ENCODE results near the gene MICAL3. TPM values are rescaled to one million over a fixed set of nuclear protein-coding genes. Genes with fewer than 3 reads are reported as not detected.

MICAL3 gene
- total and polyA plus RNA-seq, 9 donors: 17.5 to 106 (median 81.3) TPM

- no peaks in the 10 kb centered on the region for H3K4me1 ChIP-seq (ENCODE audit: insufficient read depth)
- no peak for TF ChIP-seq EP300 (IDR thresholded peaks at IDR 0.05)
- no peak for TF ChIP-seq POLR2A (IDR thresholded peaks at IDR 0.05)
- TF ChIP-seq CTCF (IDR thresholded peaks at IDR 0.05): no peak
- 92% methylated on average over 10 of the region's 10 CpGs for whole genome bisulfite sequencing, 3 donors
- peaks cover 2% of the 10 kb centered on the region for H3K36me3 ChIP-seq
- intact Hi-C loops (cut with DNase I): no loop called here
- DNase-seq: no peak
- no peaks in the 10 kb centered on the region for H3K27me3 ChIP-seq
- H3K4me3 ChIP-seq: no peak overlapping the region
- H3K9me3 ChIP-seq: no peaks in the 10 kb centered on the region
- H3K27ac ChIP-seq: no peak overlapping the region
These were observed 217.3 kb downstream of the MICAL3 start for GRCh38 chr22:17807086-17807485.

GRCh38 chr22:17806437-17806836, 217.9 kb downstream of the MICAL3 start:
- no peaks in the 10 kb centered on the region for H3K4me1 ChIP-seq (ENCODE audit: insufficient read depth)
- H3K27ac ChIP-seq: no peak overlapping the region
- H3K4me3 ChIP-seq: no peak overlapping the region
- intact Hi-C loops (cut with DNase I): no loop called here
- H3K9me3 ChIP-seq: no peaks in the 10 kb centered on the region
- no peak for DNase-seq
- WGBS, 3 donors: 48 to 91% (median 64%) methylated on average over 2 of the region's 2 CpGs
- peaks cover 2% of the 10 kb centered on the region for H3K36me3 ChIP-seq
- TF ChIP-seq EP300 (IDR thresholded peaks at IDR 0.05) (no peak), CTCF (IDR thresholded peaks at IDR 0.05) (no peak), POLR2A (IDR thresholded peaks at IDR 0.05) (no peak)
- no peaks in the 10 kb centered on the region for H3K27me3 ChIP-seq

DNA sequence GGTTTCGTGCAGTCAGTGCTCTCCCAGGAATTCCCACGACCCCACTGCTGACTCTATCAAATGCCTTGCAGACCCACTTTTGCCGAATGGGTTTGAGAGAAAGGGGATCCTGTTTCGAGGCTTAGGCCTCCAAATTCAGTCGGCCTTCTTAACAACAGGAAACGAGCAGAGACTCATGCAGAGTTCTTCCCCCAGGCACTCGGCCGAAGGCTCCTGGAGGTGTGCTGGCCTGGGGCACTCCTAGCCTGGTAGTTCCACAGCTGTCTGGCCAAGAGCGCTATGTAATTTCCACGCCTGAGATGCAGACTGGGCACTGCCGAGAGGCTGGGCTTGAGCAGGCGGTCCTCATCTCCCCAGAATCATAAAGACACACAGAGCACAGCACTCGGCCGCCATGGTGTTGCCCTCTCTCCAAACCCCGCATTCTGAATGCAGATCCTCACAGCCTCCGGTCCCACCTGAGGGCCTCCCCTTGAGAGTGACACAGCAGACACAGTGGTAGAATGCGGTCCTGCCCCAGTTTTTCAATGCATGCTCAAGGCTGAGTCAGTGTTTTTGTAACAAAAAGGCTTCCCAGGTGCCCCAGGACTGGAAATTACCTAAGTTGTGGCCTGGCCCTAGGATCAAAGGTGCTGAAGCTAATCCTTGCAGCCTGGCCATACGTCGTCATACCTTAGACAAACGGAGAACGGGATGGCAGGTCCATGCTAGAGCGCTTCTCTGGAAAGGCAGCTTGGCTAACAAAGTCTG, 219.9 kb downstream of the MICAL3 start:
- H3K9me3 ChIP-seq: no peaks in the 10 kb centered on the region
- no peak overlapping the region for H3K4me3 ChIP-seq
- no peaks in the 10 kb centered on the region for H3K27me3 ChIP-seq
- peaks cover 2% of the 10 kb centered on the region for H3K36me3 ChIP-seq
- TF ChIP-seq EP300 (IDR thresholded peaks at IDR 0.05): no peak
- TF ChIP-seq CTCF (IDR thresholded peaks at IDR 0.05): no peak
- no peak for DNase-seq
- no peaks in the 10 kb centered on the region for H3K4me1 ChIP-seq (ENCODE audit: insufficient read depth)
- WGBS, 3 donors: 88 to 93% (median 92%) methylated on average over 22 of the region's 22 CpGs
- intact Hi-C loops (cut with DNase I): no loop called here
- H3K27ac ChIP-seq: no peak overlapping the region

GRCh38 chr22:17803609-17804270, 220.6 kb downstream of the MICAL3 start:
- H3K36me3 ChIP-seq: peaks cover 2% of the 10 kb centered on the region
- H3K4me1 ChIP-seq (ENCODE audit: insufficient read depth): no peaks in the 10 kb centered on the region
- WGBS, 3 donors: 67 to 83% (median 81%) methylated on average over 20 of the region's 20 CpGs
- intact Hi-C loops (cut with DNase I): no loop called here
- no peaks in the 10 kb centered on the region for H3K9me3 ChIP-seq
- no peak for DNase-seq
- no peak for TF ChIP-seq CTCF (IDR thresholded peaks at IDR 0.05)
- no peak for TF ChIP-seq POLR2A (IDR thresholded peaks at IDR 0.05)
- no peak for TF ChIP-seq EP300 (IDR thresholded peaks at IDR 0.05)
- H3K4me3 ChIP-seq: no peak overlapping the region
- no peaks in the 10 kb centered on the region for H3K27me3 ChIP-seq
- no peak overlapping the region for H3K27ac ChIP-seq
